Activated naive CD8-positive, alpha-beta T cell treated with anti-CD3 and anti-CD28 coated beads, Interleukin-2, amount 10 ng/mL, durations not matched to agents 7 days and 5 days (primary cell): ENCODE data around the gene SLC35A1. TPM values are rescaled to one million over a fixed set of nuclear protein-coding genes. Genes with fewer than 3 reads are reported as not detected.

Experiments
- ATAC-seq: fragments of 150-1000 bp; cut with Tn5 transposase; one replicate; pipeline ENCODE4 v1.10.0; 2021; ENCODE audit warnings: low read depth, moderate library complexity
- POLR2A ChIA-PET: fragments of 350-600 bp; sonication (Branson Sonifier 250); formaldehyde crosslinking; loops from one replicate; lab custom pipeline; 2021; ENCODE audit warnings: antibody characterized with exemption; lab: Charles Lee
- DNase-seq: peaks from one replicate; pipeline ENCODE4 v3.0.0; 2021
- H3K27ac Mint-ChIP-seq: one replicate; pipeline ENCODE4 v1.8.0; 2022; ENCODE audit warnings: mild to moderate bottlenecking, mixed read lengths
- H3K27me3 Mint-ChIP-seq: one replicate; pipeline ENCODE4 v1.8.0; 2022; ENCODE audit warnings: mild to moderate bottlenecking, moderate library complexity, mixed read lengths
- H3K36me3 Mint-ChIP-seq: one replicate; pipeline ENCODE4 v1.8.0; 2021; ENCODE audit warnings: mild to moderate bottlenecking, mixed read lengths
- H3K4me1 Mint-ChIP-seq: one replicate; pipeline ENCODE4 v1.8.0; 2021; ENCODE audit warnings: mixed read lengths
- H3K4me3 Mint-ChIP-seq: one replicate; pipeline ENCODE4 v1.8.0; 2022; ENCODE audit warnings: mild to moderate bottlenecking, moderate library complexity, mixed read lengths
- H3K9me3 Mint-ChIP-seq: one replicate; pipeline ENCODE4 v1.8.0; 2021; ENCODE audit warnings: mixed read lengths
- total RNA-seq, 2 experiments: library from RNA; stranded (reverse); gene quantifications; one replicate each; pipeline ENCODE4 v1.2.3, GENCODE V29; 2021

Gene SLC35A1
- total RNA-seq, 2 experiments from 2014 or later, result 14.1 to 14.9 TPM

DNA sequence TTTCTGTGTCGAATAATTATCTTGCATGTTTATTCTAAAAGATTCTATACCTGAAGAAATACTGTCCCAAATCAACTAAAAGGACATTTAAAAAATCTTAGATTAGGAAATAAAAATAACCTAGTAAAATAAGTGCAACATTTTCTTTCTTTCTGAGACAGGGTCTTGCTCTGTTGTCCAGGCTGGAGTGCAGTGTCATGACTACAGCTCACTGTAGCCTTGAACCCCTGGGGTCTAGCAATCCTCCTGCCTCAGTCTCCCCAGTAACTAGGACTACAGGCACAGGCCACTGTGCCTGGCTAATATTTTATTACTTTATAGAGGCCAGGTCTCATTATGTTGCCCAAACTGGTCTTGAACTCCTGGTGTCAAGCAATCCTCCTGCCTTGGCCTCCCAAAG is 68.3 kb downstream of the SLC35A1 start:
- Mint-ChIP-seq H3K36me3 (peaks cover 48% of the 10 kb centered on the region), H3K4me3 (no peak overlapping the region), H3K4me1 (peaks cover 3% of the 10 kb centered on the region), H3K27ac (no peak overlapping the region), H3K27me3 (no peaks in the 10 kb centered on the region), H3K9me3 (peaks cover 8% of the 10 kb centered on the region)
- ATAC-seq (no peak), DNase-seq (no peak)
- POLR2A ChIA-PET, result no interaction called here

DNA sequence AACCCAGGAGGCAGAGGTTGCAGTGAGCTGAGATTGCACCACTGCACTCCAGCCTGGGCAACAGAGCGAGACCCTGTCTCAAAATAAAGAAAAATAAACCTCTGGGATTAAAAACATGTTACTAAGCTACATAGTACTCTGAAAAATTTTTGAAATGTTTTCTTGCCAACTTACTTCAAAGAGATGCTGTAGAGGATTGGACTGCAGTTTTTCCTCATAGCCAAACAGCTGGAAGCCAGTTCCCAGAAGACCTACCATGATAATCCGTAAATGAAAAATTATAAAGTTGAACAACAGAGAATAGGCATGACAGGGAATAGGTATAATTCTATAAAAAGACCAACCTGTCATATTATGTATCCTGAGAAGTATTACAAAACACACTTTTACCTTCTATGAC is 69.0 kb downstream of the SLC35A1 start:
- H3K9me3 Mint-ChIP-seq, result peaks cover 8% of the 10 kb centered on the region
- peaks cover 49% of the 10 kb centered on the region for H3K36me3 Mint-ChIP-seq
- H3K4me1 Mint-ChIP-seq, result peaks cover 3% of the 10 kb centered on the region
- H3K4me3 Mint-ChIP-seq, result no peak overlapping the region
- no peak for DNase-seq
- no peak for ATAC-seq
- POLR2A ChIA-PET, result no interaction called here
- no peaks in the 10 kb centered on the region for H3K27me3 Mint-ChIP-seq
- no peak overlapping the region for H3K27ac Mint-ChIP-seq

DNA sequence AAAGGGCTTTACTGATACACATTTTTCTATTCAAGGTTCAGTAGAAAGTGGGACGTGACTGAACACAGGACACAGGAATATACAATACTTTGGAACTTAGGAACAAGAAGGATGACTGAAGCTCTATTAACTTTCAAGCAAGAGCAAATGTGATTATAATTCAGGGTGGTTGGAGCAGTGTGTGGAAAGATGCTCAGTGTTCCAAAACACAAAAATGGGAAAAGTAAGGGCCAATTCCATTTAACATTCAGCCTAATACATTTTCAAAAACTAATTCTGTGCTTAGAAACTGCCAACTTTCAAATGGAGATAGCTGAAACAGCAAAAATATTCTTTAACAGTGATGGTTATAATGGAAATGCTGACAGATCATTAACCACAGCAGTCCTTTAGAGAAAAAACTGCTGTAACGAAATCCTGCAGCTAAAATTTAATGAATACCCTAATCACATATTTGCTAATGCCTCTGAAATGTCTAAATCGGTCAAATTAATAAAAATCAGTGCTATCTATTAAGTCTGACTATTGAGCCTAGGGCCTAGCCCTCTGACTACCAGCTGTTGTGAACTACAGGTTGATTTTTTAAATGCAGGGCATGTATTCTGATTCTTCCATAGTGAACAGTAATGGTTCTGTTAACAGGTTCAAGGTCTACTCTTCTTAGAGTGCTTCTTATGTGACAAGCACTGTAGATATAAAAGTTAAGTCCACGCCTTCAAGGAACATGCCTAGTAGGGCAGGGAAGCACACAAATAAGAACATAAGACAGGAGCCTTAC is 71.1 kb downstream of the SLC35A1 start:
- Mint-ChIP-seq H3K27ac (no peak overlapping the region), H3K9me3 (peaks cover 8% of the 10 kb centered on the region), H3K36me3 (peaks cover 48% of the 10 kb centered on the region), H3K4me3 (no peak overlapping the region), H3K4me1 (peaks cover 2% of the 10 kb centered on the region), H3K27me3 (no peaks in the 10 kb centered on the region)
- ATAC-seq, result no peak
- POLR2A ChIA-PET, result no interaction called here
- no peak for DNase-seq

DNA sequence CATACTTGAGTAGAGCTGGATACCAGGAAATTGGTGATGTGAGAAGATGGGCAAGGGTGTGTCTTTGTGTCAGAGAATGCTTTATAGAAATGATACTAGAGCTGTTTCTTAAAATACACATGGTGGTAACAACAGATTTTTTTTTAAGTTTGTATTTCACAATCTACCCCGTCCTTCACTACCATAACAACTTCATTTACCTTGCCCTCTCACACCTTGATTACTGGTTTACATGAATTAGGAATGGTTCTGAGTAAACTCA is 71.6 kb downstream of the SLC35A1 start:
- no peak overlapping the region for H3K4me3 Mint-ChIP-seq
- DNase-seq, result no peak
- peaks cover 6% of the 10 kb centered on the region for H3K9me3 Mint-ChIP-seq
- no peaks in the 10 kb centered on the region for H3K27me3 Mint-ChIP-seq
- H3K27ac Mint-ChIP-seq, result no peak overlapping the region
- H3K36me3 Mint-ChIP-seq, result peaks cover 44% of the 10 kb centered on the region
- POLR2A ChIA-PET, result no interaction called here
- ATAC-seq, result no peak
- peaks cover under 1% of the 10 kb centered on the region for H3K4me1 Mint-ChIP-seq

DNA sequence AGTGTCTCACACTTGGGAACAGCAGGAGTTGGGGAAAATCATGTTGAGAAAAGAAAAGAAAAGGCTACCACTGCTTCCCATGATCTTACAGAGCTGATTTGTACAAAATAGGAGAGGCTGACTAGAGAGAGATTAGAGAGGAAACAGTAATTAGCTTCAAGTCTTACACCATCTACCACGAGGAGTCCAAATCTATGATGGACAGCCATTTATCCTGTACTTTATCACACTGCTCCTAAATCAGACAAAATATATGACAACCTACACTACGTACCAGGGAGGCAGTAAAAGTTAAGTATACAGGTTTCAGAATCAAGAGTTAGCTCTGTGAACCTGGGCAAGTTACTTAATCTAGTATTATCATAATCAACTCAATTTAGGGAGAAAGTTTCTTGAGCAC is 79.0 kb downstream of the SLC35A1 start:
- peaks cover 1% of the 10 kb centered on the region for H3K4me1 Mint-ChIP-seq
- no peak for ATAC-seq
- H3K4me3 Mint-ChIP-seq, result no peak overlapping the region
- H3K27ac Mint-ChIP-seq, result no peak overlapping the region
- POLR2A ChIA-PET, result no interaction called here
- DNase-seq, result no peak
- H3K27me3 Mint-ChIP-seq, result no peaks in the 10 kb centered on the region
- H3K9me3 Mint-ChIP-seq, result no peaks in the 10 kb centered on the region
- peaks cover 17% of the 10 kb centered on the region for H3K36me3 Mint-ChIP-seq

DNA sequence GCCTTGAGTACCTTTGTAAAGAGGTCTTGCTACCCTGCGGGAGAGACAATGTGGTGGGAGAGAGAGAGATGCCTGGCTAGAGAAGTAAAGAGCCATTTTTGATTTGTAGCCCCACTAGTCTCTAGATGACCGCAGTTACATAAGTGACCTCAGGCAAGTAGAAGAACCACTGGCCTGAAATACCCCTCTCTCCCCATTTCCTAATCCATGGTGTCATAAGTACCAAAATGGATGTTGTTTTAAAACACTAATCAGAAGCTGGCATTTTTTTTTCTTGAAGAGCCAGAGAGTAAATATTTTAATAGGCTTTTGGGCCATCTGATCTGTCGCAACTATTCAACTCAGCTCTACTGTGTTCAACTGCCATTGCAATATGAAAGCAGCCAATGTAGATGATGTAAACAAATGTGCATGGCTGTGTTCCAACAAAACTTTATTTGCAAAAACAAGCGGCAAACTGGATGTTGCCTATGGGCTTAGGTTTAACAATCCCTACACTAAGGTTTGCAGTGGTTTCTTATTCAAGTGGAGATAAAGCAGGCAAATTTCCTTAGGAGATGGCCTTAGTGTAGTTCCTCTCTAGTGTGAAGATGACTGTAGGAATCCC is 80.5 kb downstream of the SLC35A1 start:
- ATAC-seq (no peak), DNase-seq (no peak)
- Mint-ChIP-seq H3K9me3 (no peaks in the 10 kb centered on the region), H3K4me1 (peaks cover 1% of the 10 kb centered on the region), H3K4me3 (no peak overlapping the region), H3K27ac (no peak overlapping the region), H3K36me3 (peaks cover 18% of the 10 kb centered on the region), H3K27me3 (no peaks in the 10 kb centered on the region)
- POLR2A ChIA-PET, result no interaction called here

DNA sequence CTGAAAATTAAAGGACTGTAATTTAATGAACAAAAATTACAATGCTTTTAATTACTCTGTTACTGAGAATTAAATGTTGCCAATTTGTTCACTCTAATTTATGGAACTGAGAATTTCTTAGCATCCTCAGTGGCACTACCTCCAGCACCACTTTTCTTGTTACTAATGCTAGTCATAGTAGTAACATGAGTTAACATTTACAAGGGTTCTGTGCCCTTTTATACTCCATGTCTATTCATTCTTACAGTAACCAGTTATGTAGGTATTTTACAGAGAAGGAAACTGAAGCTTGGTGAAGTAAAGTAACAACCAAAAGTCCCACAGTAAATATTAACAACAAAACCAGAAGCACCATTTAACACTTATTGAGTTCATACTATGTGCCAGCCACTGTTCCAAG is 82.7 kb downstream of the SLC35A1 start:
- no peak for ATAC-seq

DNA sequence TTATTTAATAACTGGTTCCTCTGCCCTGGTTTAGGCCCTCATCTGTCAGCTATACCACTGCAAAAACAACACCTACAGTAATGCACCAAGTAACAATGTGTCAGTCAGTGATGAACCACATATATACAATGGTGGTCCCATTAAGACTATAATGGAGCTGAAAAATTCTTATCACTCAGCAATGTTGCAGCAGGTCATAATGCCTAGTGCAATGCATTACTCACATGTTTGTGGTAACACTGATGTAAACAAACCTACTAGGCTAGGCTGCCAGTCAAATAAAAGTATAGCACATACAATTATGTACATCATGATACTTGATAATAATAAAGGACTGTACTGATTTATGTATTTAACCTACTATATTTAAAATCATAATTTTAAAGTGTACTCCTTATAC is 85.7 kb downstream of the SLC35A1 start:
- POLR2A ChIA-PET, result no interaction called here
- H3K9me3 Mint-ChIP-seq, result no peaks in the 10 kb centered on the region
- no peaks in the 10 kb centered on the region for H3K27me3 Mint-ChIP-seq
- H3K4me3 Mint-ChIP-seq, result no peak overlapping the region
- no peak overlapping the region for H3K27ac Mint-ChIP-seq
- H3K36me3 Mint-ChIP-seq, result peaks cover 18% of the 10 kb centered on the region
- DNase-seq, result no peak
- H3K4me1 Mint-ChIP-seq, result no peaks in the 10 kb centered on the region
- no peak for ATAC-seq

More for the DNA sequence above, 82.7 kb downstream of the SLC35A1 start:
- Mint-ChIP-seq H3K4me3 (no peak overlapping the region), H3K4me1 (peaks cover 1% of the 10 kb centered on the region), H3K27ac (no peak overlapping the region), H3K36me3 (peaks cover 16% of the 10 kb centered on the region), H3K9me3 (no peaks in the 10 kb centered on the region), H3K27me3 (no peaks in the 10 kb centered on the region)
- DNase-seq, result no peak
- POLR2A ChIA-PET, result no interaction called here

DNA sequence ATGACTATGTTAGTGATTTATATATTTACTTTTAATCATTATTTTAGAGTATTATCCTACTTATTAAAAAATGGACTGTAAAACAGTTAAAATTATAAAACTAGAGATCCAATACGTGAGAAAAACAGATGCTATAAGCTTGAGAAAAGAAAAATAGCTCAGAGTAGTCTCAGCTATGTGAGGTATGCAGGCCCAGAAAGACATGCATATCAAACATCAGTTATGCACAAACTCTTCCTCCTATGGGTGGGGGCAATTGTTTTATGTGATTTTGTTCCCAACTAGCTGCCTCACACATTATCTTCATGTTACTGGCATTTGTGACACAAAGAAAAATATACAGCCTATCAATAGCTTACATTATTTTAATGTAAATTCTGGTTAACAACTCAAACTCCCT is 88.2 kb downstream of the SLC35A1 start:
- Mint-ChIP-seq H3K27me3 (no peaks in the 10 kb centered on the region), H3K4me3 (no peak overlapping the region), H3K36me3 (peaks cover 9% of the 10 kb centered on the region), H3K27ac (no peak overlapping the region), H3K4me1 (no peaks in the 10 kb centered on the region), H3K9me3 (no peaks in the 10 kb centered on the region)
- no peak for DNase-seq
- no peak for ATAC-seq
- POLR2A ChIA-PET, result no interaction called here

Other genes with a start within 250 kb of the SLC35A1 start
- 10 to 100 TPM; 11.9 to 12.2 TPM for gene SMIM8, start 150.4 kb upstream of the SLC35A1 start, total RNA-seq
- gene GJB7, start 143.7 kb upstream of the SLC35A1 start, total RNA-seq, result not detected
- gene C6orf163, start 128.2 kb upstream of the SLC35A1 start, total RNA-seq, result 1 to 10 TPM; 3.2 to 3.4 TPM
- gene CFAP206, start 65.0 kb upstream of the SLC35A1 start, total RNA-seq, result not detected
- 10 to 100 TPM; 25.4 to 26.8 TPM for gene RARS2, start 117.0 kb downstream of the SLC35A1 start, total RNA-seq
- gene ORC3, start 117.2 kb downstream of the SLC35A1 start, total RNA-seq, result 10 to 100 TPM; 28.2 to 32.2 TPM
- gene AKIRIN2, start 229.3 kb downstream of the SLC35A1 start, total RNA-seq, result 10 to 100 TPM; 45.3 to 51.8 TPM